Uterus (tissue), 4 donors: Measurements from ENCODE around the gene PARP9. TPM values are rescaled to one million over a fixed set of nuclear protein-coding genes. Genes with fewer than 3 reads are reported as not detected.

Experiments used
- DNase-seq, 2 donors: peaks; one replicate each; pipeline ENCODE4 v3.0.0-alpha.2; 2019 to 2020
- H3K27ac ChIP-seq, 2 donors: fragments of 200-600 bp; sonication (generic); 1 replicate in 1 of 2; 2 replicates in 1 of 2; pipeline ENCODE4 v1.5.1; 2016 to 2018
- H3K27me3 ChIP-seq, 2 donors: fragments of 200-600 bp; sonication (generic); one replicate each; pipeline ENCODE4 v1.5.1; 2018 to 2019; ENCODE audit warnings: control low read depth in 1 of 2
- H3K36me3 ChIP-seq, 2 donors: fragments of 200-600 bp; sonication (generic); one replicate each; pipeline ENCODE4 v1.5.1; 2019; ENCODE audit warnings: control low read depth in 1 of 2
- H3K4me1 ChIP-seq, 2 donors: fragments of 200-600 bp; sonication (generic); one replicate each; pipeline ENCODE4 v1.5.1; 2018 to 2019; ENCODE audit warnings: control low read depth in 1 of 2
- H3K4me3 ChIP-seq, 2 donors: fragments of 200-600 bp; sonication (generic); 1 replicate in 1 of 2; 2 replicates in 1 of 2; pipeline ENCODE4 v1.5.1; 2018 to 2019; ENCODE audit warnings: mild to moderate bottlenecking in 1 of 2
- H3K9me3 ChIP-seq, 2 donors: fragments of 200-600 bp; sonication (generic); one replicate each; pipeline ENCODE4 v1.5.1; 2019; ENCODE audit warnings: control low read depth in 1 of 2
- CTCF ChIP-seq, 4 experiments: fragments of 200-600 bp in 2 of 4; fragments of 450-650 bp in 2 of 4; sonication (generic) in 2 of 4; IDR thresholded peaks; one replicate each; pipeline ENCODE4 v1.5.1; 2016 to 2019; ENCODE audit warnings: antibody characterized with exemption in 4 of 4, mild to moderate bottlenecking in 2 of 4, moderate library complexity in 1 of 4
- POLR2A ChIP-seq, 2 donors: fragments of 450-650 bp; IDR thresholded peaks; one replicate each; pipeline ENCODE4 v1.6.1; 2016; ENCODE audit warnings: antibody characterized with exemption in 2 of 2, mild to moderate bottlenecking in 1 of 2, moderate library complexity in 1 of 2
- intact Hi-C: fragments of 100-400 bp; cut with DNase I; formaldehyde crosslinking; loops from one replicate; pipeline ENCODE4 v1.15.1; 2023; ENCODE audit warnings: low total_unique reads
- small RNA-seq: library from RNA; depleted of rRNA; stranded (forward); fragments of <200 nt; gene quantifications from one replicate; pipeline ENCODE3, GENCODE V24; 2016
- total RNA-seq, 4 donors: library from RNA; depleted of rRNA in 3 of 4; stranded (reverse); fragments of >200 nt in 3 of 4; gene quantifications; one replicate each; pipeline versions ENCODE4 v1.1.0 to v1.2.4, GENCODE V29; 2014 to 2023
- donor health status: DM: yes; HTN: yes; CAD: no.

PARP9 gene
- total RNA-seq, 4 donors from 2014 or later = 16.8 to 80.7 (median 35.8) TPM

GRCh38 chr3:122496508-122496907 is 67.6 kb downstream of the PARP9 start:
- no peak overlapping the region for H3K4me3 ChIP-seq
- H3K4me1 ChIP-seq = no peaks in the 10 kb centered on the region
- no peak overlapping the region for H3K27ac ChIP-seq
- no peaks in the 10 kb centered on the region for H3K27me3 ChIP-seq
- DNase-seq = no peak
- no peaks in the 10 kb centered on the region for H3K36me3 ChIP-seq
- intact Hi-C loops = no loop called here
- no peaks in the 10 kb centered on the region for H3K9me3 ChIP-seq
- TF ChIP-seq POLR2A (IDR thresholded peaks at IDR 0.05) (no peak), CTCF (IDR thresholded peaks at IDR 0.05) (no peak)

GRCh38 chr3:122493296-122493695 is 70.8 kb downstream of the PARP9 start:
- Histone ChIP-seq H3K27ac (no peak overlapping the region), H3K36me3 (no peaks in the 10 kb centered on the region), H3K4me1 (no peaks in the 10 kb centered on the region), H3K4me3 (no peak overlapping the region), H3K9me3 (no peaks in the 10 kb centered on the region), H3K27me3 (no peaks in the 10 kb centered on the region)
- TF ChIP-seq POLR2A (IDR thresholded peaks at IDR 0.05) (no peak), CTCF (IDR thresholded peaks at IDR 0.05) (no peak)
- no peak for DNase-seq
- intact Hi-C loops = no loop called here

- Histone ChIP-seq H3K36me3 (no peaks in the 10 kb centered on the region), H3K27me3 (no peaks in the 10 kb centered on the region), H3K4me3 (no peak overlapping the region), H3K4me1 (peaks cover 0 to 3% of the 10 kb centered on the region in 2 donors), H3K9me3 (no peaks in the 10 kb centered on the region), H3K27ac (no peak overlapping the region)
- TF ChIP-seq CTCF (IDR thresholded peaks at IDR 0.05) (no peak), POLR2A (IDR thresholded peaks at IDR 0.05) (no peak)
- intact Hi-C loops = no loop called here
- no peak for DNase-seq
Measured at GRCh38 chr3:122488262-122488973, 75.7 kb downstream of the PARP9 start.

GRCh38 chr3:122484985-122485384 is 79.1 kb downstream of the PARP9 start:
- peak overlapping the region in 1 of 2 donors; percentile 42 for H3K27ac ChIP-seq
- H3K4me3 ChIP-seq = no peak overlapping the region
- H3K4me1 ChIP-seq = peaks cover 0 to 5% of the 10 kb centered on the region in 2 donors
- no peaks in the 10 kb centered on the region for H3K27me3 ChIP-seq
- no peaks in the 10 kb centered on the region for H3K9me3 ChIP-seq
- TF ChIP-seq CTCF (IDR thresholded peaks at IDR 0.05) (no peak), POLR2A (IDR thresholded peaks at IDR 0.05) (no peak)
- intact Hi-C loops = no loop called here
- no peak for DNase-seq
- H3K36me3 ChIP-seq = no peaks in the 10 kb centered on the region

GRCh38 chr3:122481390-122481789 is 82.7 kb downstream of the PARP9 start:
- TF ChIP-seq POLR2A (IDR thresholded peaks at IDR 0.05) (no peak), CTCF (IDR thresholded peaks at IDR 0.05) (no peak)
- no peak overlapping the region for H3K4me3 ChIP-seq
- intact Hi-C loops = no loop called here
- no peaks in the 10 kb centered on the region for H3K9me3 ChIP-seq
- H3K27me3 ChIP-seq = no peaks in the 10 kb centered on the region
- no peak for DNase-seq
- no peak overlapping the region for H3K27ac ChIP-seq
- H3K4me1 ChIP-seq = peaks cover 0 to 5% of the 10 kb centered on the region in 2 donors
- H3K36me3 ChIP-seq = no peaks in the 10 kb centered on the region

Small RNA genes within 50 kb of the gene (small RNA-seq; reads per million reads assigned to genes)
- gene AC096861.1 = not detected

Other genes starting within 250 kb of the PARP9 start
- 1 to 10 TPM in 2 of 4 donors, not detected in 2; 1.4 to 1.5 TPM for gene CSTA, start 239.1 kb downstream of the PARP9 start, total RNA-seq
- gene MIX23, start 181.1 kb downstream of the PARP9 start, total RNA-seq = 10 to 100 TPM in 3 of 4 donors, not detected in 1; 14.1 to 20.1 (median 18.9) TPM
- gene FAM162A, start 180.1 kb downstream of the PARP9 start, total RNA-seq = 10 to 100 TPM; 17.6 to 99.9 (median 31.0) TPM
- gene WDR5B, start 148.2 kb downstream of the PARP9 start, total RNA-seq = 1 to 10 TPM; 2.4 to 9.8 (median 4.7) TPM
- gene KPNA1, start 49.4 kb downstream of the PARP9 start, total RNA-seq = 10 to 100 TPM; 37.4 to 88.3 (median 46.4) TPM
- gene DTX3L, start within 50 bp of the PARP9 start, total RNA-seq = 10 to 100 TPM; 12.9 to 38.9 (median 23.3) TPM
- 1 to 10 TPM in 2 of 4 donors, under 1 TPM in 2; under 0.01 to 3.1 (median 1.6) TPM for gene PARP15, start 13.3 kb upstream of the PARP9 start, total RNA-seq
- 10 to 100 TPM; 32.0 to 62.2 (median 50.2) TPM for gene PARP14, start 116.5 kb upstream of the PARP9 start, total RNA-seq
- gene HSPBAP1, start 229.5 kb upstream of the PARP9 start, total RNA-seq = 10 to 100 TPM in 2 of 4 donors, 1 to 10 TPM in 2; 3.1 to 25.9 (median 11.7) TPM
- gene SLC49A4, start 230.8 kb upstream of the PARP9 start, total RNA-seq = 10 to 100 TPM in 3 of 4 donors, 1 to 10 TPM in 1; 9.7 to 26.9 (median 19.4) TPM